K562 (cell line): ENCODE results near the gene MTA2. TPM values are rescaled to one million over a fixed set of nuclear protein-coding genes. Genes with fewer than 3 reads are reported as not detected.

Experiments
- ATF4 ChIP-seq: fragments of 450-650 bp; formaldehyde crosslinking; IDR thresholded peaks from 2 replicates; pipeline ENCODE4 v1.4.0; 2022; ENCODE audit warnings: mild to moderate bottlenecking, moderate library complexity
- BDP1 ChIP-seq: IDR thresholded peaks from 3 replicates; pipeline ENCODE4 v1.6.1; 2011; ENCODE audit not compliant: insufficient read length, insufficient read depth
- CHD1 ChIP-seq: fragments of 200-600 bp; sonication (generic); IDR thresholded peaks from one replicate; pipeline ENCODE4 v1.6.1; 2012; ENCODE audit warnings: mild to moderate bottlenecking, moderate library complexity, low read length, inconsistent platforms
- CXXC5 ChIP-seq: fragments of 250-450 bp; sonication (Bioruptor Pico); IDR thresholded peaks from 2 replicates; pipeline ENCODE4 v1.8.0; 2022; ENCODE audit warnings: inconsistent platforms, mild to moderate bottlenecking, moderate library complexity
- GATAD2A ChIP-seq: fragments of 450-650 bp; IDR thresholded peaks from 2 replicates; pipeline ENCODE4 v1.6.1; 2017
- HMBOX1 ChIP-seq: sonication (generic); IDR thresholded peaks from 2 replicates; pipeline ENCODE4 v1.6.1; 2016
- KAT7 ChIP-seq: sonication (generic); formaldehyde crosslinking; IDR thresholded peaks from 2 replicates; pipeline ENCODE4 v1.8.0; 2022; ENCODE audit warnings: missing genetic modification reagents, mild to moderate bottlenecking, borderline replicate concordance
- KDM5B ChIP-seq: fragments of 200-600 bp; sonication (generic); IDR thresholded peaks from 2 replicates; pipeline ENCODE4 v1.6.1; 2012; ENCODE audit warnings: low read depth, mild to moderate bottlenecking, moderate library complexity, low read length, control low read depth, inconsistent platforms; ENCODE audit not compliant: insufficient replicate concordance
- KLF10 ChIP-seq: fragments of 250-450 bp; sonication (Bioruptor Pico); IDR thresholded peaks from 2 replicates; pipeline ENCODE4 v1.6.1; 2021; ENCODE audit warnings: matching md5 sums
- MYNN ChIP-seq, 2 experiments: sonication (generic); formaldehyde crosslinking in 1 of 2; IDR thresholded peaks; 2 replicates each; pipeline versions ENCODE4 v1.5.0 to v1.6.1; 2016 to 2020; ENCODE audit warnings: antibody characterized with exemption in 1 of 2, missing genetic modification reagents in 1 of 2
- NEUROD1 ChIP-seq: fragments of 150-350 bp; IDR thresholded peaks from 2 replicates; pipeline ENCODE4 v1.6.1; 2014; ENCODE audit warnings: borderline replicate concordance, low read length, low read depth; ENCODE audit not compliant: partially characterized antibody
- POLR2G ChIP-seq: fragments of 200-400 bp; formaldehyde crosslinking; IDR thresholded peaks from 2 replicates; pipeline ENCODE4 v1.6.1; 2017; ENCODE audit warnings: low read depth, mild to moderate bottlenecking, antibody characterized with exemption, low read length, moderate library complexity
- POLR2H ChIP-seq: IDR thresholded peaks from 2 replicates; pipeline ENCODE4 v1.6.1; 2016; ENCODE audit warnings: missing genetic modification characterization, low read depth, mild to moderate bottlenecking, control low read depth, missing compliant biosample characterization, moderate library complexity
- SIN3A ChIP-seq, 2 experiments: fragments of 150-350 bp in 1 of 2; IDR thresholded peaks; 2 replicates each; pipeline ENCODE4 v1.6.1; 2011 to 2016; ENCODE audit warnings: borderline replicate concordance in 2 of 2, low read depth in 2 of 2, low read length in 2 of 2, mild to moderate bottlenecking in 2 of 2, moderate library complexity in 2 of 2; ENCODE audit not compliant: control insufficient read depth in 1 of 2
- SIX5 ChIP-seq, 2 experiments: IDR thresholded peaks; 2 replicates each; pipeline ENCODE4 v1.6.1; 2011; ENCODE audit warnings: low read length in 2 of 2, borderline replicate concordance in 1 of 2, low read depth in 1 of 2, mild to moderate bottlenecking in 1 of 2, moderate library complexity in 1 of 2; ENCODE audit not compliant: insufficient read depth in 1 of 2
- SOX6 ChIP-seq: fragments of 450-650 bp; IDR thresholded peaks from 2 replicates; pipeline ENCODE4 v1.6.1; 2014; ENCODE audit warnings: mild to moderate bottlenecking
- SUPT5H ChIP-seq: fragments of 450-650 bp; IDR thresholded peaks from 2 replicates; pipeline ENCODE4 v1.6.1; 2016
- ZNF41 ChIP-seq: fragments of 250-450 bp; sonication (Bioruptor Pico); conservative IDR thresholded peaks from 2 replicates; pipeline ENCODE4 v1.4.0; 2020; ENCODE audit warnings: mild to moderate bottlenecking
- ZNF830 ChIP-seq: fragments of 250-450 bp; sonication (Bioruptor Pico); IDR thresholded peaks from 2 replicates; pipeline ENCODE4 v1.5.0; 2021; ENCODE audit warnings: mild to moderate bottlenecking
- polyA plus RNA-seq, 8 experiments: library from polyadenylated mRNA; depleted of rRNA in 4 of 8; stranded (reverse) in 5 of 8; unstranded in 3 of 8; fragments of >200 nt; fragmentation: Nextera tagmentation in 2 of 8; fragmentation: Illumina TruSeq in 1 of 8; extraction: Ambion mirVana in 2 of 8; extraction: Trizol in 1 of 8; gene quantifications; 2 replicates each; pipeline versions ENCODE4 v1.2.1 to v1.2.3, GENCODE V29; 2011 to 2014; ENCODE audit warnings: inconsistent platforms in 1 of 8, missing spikeins in 1 of 8
- total RNA-seq, 7 experiments: library from RNA; depleted of rRNA in 6 of 7; stranded (reverse); fragments of >200 nt in 6 of 7; fragmentation: Illumina TruSeq in 2 of 7; extraction: Trizol in 2 of 7; gene quantifications; 2 replicates each; pipeline versions ENCODE4 v1.2.1 to v1.2.3, GENCODE V29; 2011 to 2021; ENCODE audit warnings: low replicate concordance in 1 of 7
- TF ChIP-seq, protein P1 (sequence below), 2 experiments: fragments of 450-650 bp; IDR thresholded peaks; 2 replicates each; pipeline ENCODE4 v1.6.1; 2016

The MTA2 gene
- total and polyA plus RNA-seq, 9 of the 15 experiments (the other 6 are each of a cell fraction or from before 2014, with no cell fraction given) = 6.2 to 220 (median 172) TPM

GRCh38 chr11:62599069-62599696 is 2.5 kb downstream of the MTA2 start (continued):
- peak; percentile 59 for TF ChIP-seq POLR2H (tag)
- no peak for TF ChIP-seq ZNF41 (CRISPR knock-in tag)
- TF ChIP-seq KAT7 (CRISPR knock-in tag) = no peak
- no peak for TF ChIP-seq BDP1
- no peak for TF ChIP-seq KDM5B
- TF ChIP-seq SOX6 = peak; percentile 70
- TF ChIP-seq POLR2G = peak; percentile 50; the same call in 1 of the 2 replicates
- 0 out of 4 replicates have a peak, but pooled peaks of 1 of the 2 experiments have one; percentile 62 for TF ChIP-seq SIN3A (IDR thresholded peaks at IDR 0.05; ENCODE audit: borderline replicate concordance in 2 of 2, control insufficient read depth in 1 of 2, low read depth in 2 of 2, low read length in 2 of 2)
- no peak for TF ChIP-seq ZNF830 (CRISPR knock-in tag)
- TF ChIP-seq GATAD2A = no peak
- peak; percentile 57 for TF ChIP-seq NEUROD1
- TF ChIP-seq SUPT5H = no peak
- no peak for TF ChIP-seq KLF10 (CRISPR knock-in tag)
- TF ChIP-seq, protein P1, sequence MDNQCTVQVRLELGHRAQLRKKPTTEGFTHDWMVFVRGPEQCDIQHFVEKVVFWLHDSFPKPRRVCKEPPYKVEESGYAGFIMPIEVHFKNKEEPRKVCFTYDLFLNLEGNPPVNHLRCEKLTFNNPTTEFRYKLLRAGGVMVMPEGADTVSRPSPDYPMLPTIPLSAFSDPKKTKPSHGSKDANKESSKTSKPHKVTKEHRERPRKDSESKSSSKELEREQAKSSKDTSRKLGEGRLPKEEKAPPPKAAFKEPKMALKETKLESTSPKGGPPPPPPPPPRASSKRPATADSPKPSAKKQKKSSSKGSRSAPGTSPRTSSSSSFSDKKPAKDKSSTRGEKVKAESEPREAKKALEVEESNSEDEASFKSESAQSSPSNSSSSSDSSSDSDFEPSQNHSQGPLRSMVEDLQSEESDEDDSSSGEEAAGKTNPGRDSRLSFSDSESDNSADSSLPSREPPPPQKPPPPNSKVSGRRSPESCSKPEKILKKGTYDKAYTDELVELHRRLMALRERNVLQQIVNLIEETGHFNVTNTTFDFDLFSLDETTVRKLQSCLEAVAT (IDR thresholded peaks at IDR 0.05) = peak; percentile 13 to 50; a peak in 1 of 4 replicates
- no peak for TF ChIP-seq HMBOX1
- TF ChIP-seq MYNN (IDR thresholded peaks at IDR 0.05) = peak; percentile 69; the same call in 1 of the 2 replicates
- no peak for TF ChIP-seq MYNN (CRISPR knock-in tag; IDR thresholded peaks at IDR 0.05)
- TF ChIP-seq CHD1 = no peak
- TF ChIP-seq CXXC5 = no peak
- TF ChIP-seq ATF4 (CRISPR knock-in tag) = no peak
- no peak for TF ChIP-seq SIX5 (IDR thresholded peaks at IDR 0.05; ENCODE audit: borderline replicate concordance in 1 of 2, insufficient read depth in 1 of 2, low read depth in 1 of 2, low read length in 2 of 2)
